Astrocyte of the spinal cord (primary cell): ENCODE results near the gene MAP3K20.

ENCODE experiments used
- DNase-seq: peaks from one replicate; pipeline ENCODE4 v3.0.0; 2011; ENCODE audit warnings: low read depth, low spot score
- H3K4me3 ChIP-seq: 2 replicates; pipeline ENCODE4 v1.5.1; 2011; ENCODE audit warnings: low read depth, mild to moderate bottlenecking, low read length, moderate library complexity
- CTCF ChIP-seq: IDR thresholded peaks from 2 replicates; pipeline ENCODE4 v1.5.1; 2012; ENCODE audit warnings: low read depth, mild to moderate bottlenecking, low read length, inconsistent platforms
- in situ Hi-C: cut with HindIII; loops from 2 replicates; pipeline ENCODE4 v1.10.0; 2017; ENCODE audit warnings: low sequenced_read_pairs

MAP3K20 gene

GRCh38 chr2:173240083-173240482 is 164.4 kb downstream of the MAP3K20 start:
- no peak for DNase-seq
- in situ Hi-C loops, result no loop called here
- TF ChIP-seq CTCF, result no peak
- no peak overlapping the region for H3K4me3 ChIP-seq

GRCh38 chr2:173241643-173242042 is 166.0 kb downstream of the MAP3K20 start:
- in situ Hi-C loops, result no loop called here
- no peak overlapping the region for H3K4me3 ChIP-seq
- DNase-seq, result no peak
- TF ChIP-seq CTCF, result no peak

- H3K4me3 ChIP-seq, result no peak overlapping the region
- no peak for TF ChIP-seq CTCF
- DNase-seq, result no peak
- in situ Hi-C loops, result no loop called here
Observed at GRCh38 chr2:173247156-173247555, 171.5 kb downstream of the MAP3K20 start.

- in situ Hi-C loops, result no loop called here
- no peak for DNase-seq
- no peak for TF ChIP-seq CTCF
- H3K4me3 ChIP-seq, result no peak overlapping the region
Observed at GRCh38 chr2:173248381-173248780, 172.7 kb downstream of the MAP3K20 start.

GRCh38 chr2:173249661-173250641 is 174.3 kb downstream of the MAP3K20 start:
- in situ Hi-C loops, result no loop called here
- H3K4me3 ChIP-seq, result no peak overlapping the region
- no peak for TF ChIP-seq CTCF
- no peak for DNase-seq

GRCh38 chr2:173251225-173251624 is 175.6 kb downstream of the MAP3K20 start:
- no peak overlapping the region for H3K4me3 ChIP-seq
- in situ Hi-C loops, result no loop called here
- TF ChIP-seq CTCF, result no peak
- DNase-seq, result no peak
